ENCODE results near the gene RPL14. TPM values are rescaled to one million over a fixed set of nuclear protein-coding genes. Genes with fewer than 3 reads are reported as not detected.

Gene RPL14
- total and polyA plus RNA-seq, 2 of the 13 experiments (the other 11 are each of a cell fraction or from before 2014, with no cell fraction given) = 502 to 1,291 TPM

- no peak overlapping the region for H3K9ac ChIP-seq (ENCODE audit: insufficient read depth, low read depth, low read length)
- FAIRE-seq (no peak), ATAC-seq (no peak), DNase-seq (ENCODE audit: low spot score) (no peak)
- POLR2A ChIA-PET = interaction anchor here (1.5 kb wide), 1 partner anchor 18 kb away, joined by 4 read pairs; the partner anchor contains the start of gene ZNF619
- H3K4me2 ChIP-seq (ENCODE audit: low read depth, low read length) = no peak overlapping the region
- 40% methylated on average over 2 of the region's 2 CpGs for WGBS (ENCODE audit: low lambda C conversion rate)
- CTCF ChIA-PET (ENCODE audit: low intra/inter-chr PET ratio, low total read pairs) = no interaction called here
- no peaks in the 10 kb centered on the region for H3K36me3 ChIP-seq (replicated peaks in 1 of 2; ENCODE audit: control insufficient read depth in 1 of 2, insufficient read depth in 2 of 2, low read length in 2 of 2)
- intact Hi-C loops (cut with micrococcal nuclease; ENCODE audit: unreplicated experiment) = no loop called here
- no peaks in the 10 kb centered on the region for H4K20me1 ChIP-seq (ENCODE audit: insufficient read depth, low read length)
- H3K27ac ChIP-seq (ENCODE audit: extremely low read length, insufficient read depth, low read length) = no peak overlapping the region
- H3K4me1 ChIP-seq (ENCODE audit: insufficient read depth, low read length) = peaks cover 15% of the 10 kb centered on the region
- no peaks in the 10 kb centered on the region for H3K9me3 ChIP-seq (ENCODE audit: low read length)
- no TSS peak for BruUV-seq (replicated peaks)
- no peaks in the 10 kb centered on the region for H3K27me3 ChIP-seq (ENCODE audit: control insufficient read depth in 1 of 2, insufficient read depth in 2 of 2, low read length in 2 of 2)
- no peak overlapping the region for H3K4me3 ChIP-seq (replicated peaks in 1 of 3; ENCODE audit: insufficient read depth in 1 of 3, low read depth in 2 of 3, low read length in 3 of 3)
- in situ Hi-C loops (cut with HindIII; ENCODE audit: extremely low pct_ligation_motif_present, low pct_unique_long_range_greater_than_20kb) = no loop called here
- H3K79me2 ChIP-seq (ENCODE audit: insufficient read depth, low read length) = no peaks in the 10 kb centered on the region
- no peak overlapping the region for H2AFZ ChIP-seq (ENCODE audit: low read length)
- TF ChIP-seq JUNB (CRISPR knock-in tag; IDR thresholded peaks at IDR 0.05; ENCODE audit: borderline replicate concordance) (no peak), SIX4 (CRISPR knock-in tag; IDR thresholded peaks at IDR 0.05) (no peak), ZNF18 (CRISPR knock-in tag; IDR thresholded peaks at IDR 0.05; ENCODE audit: insufficient replicate concordance) (no peak), ZNF740 (CRISPR knock-in tag; IDR thresholded peaks at IDR 0.05) (no peak), MIXL1 (CRISPR knock-in tag; IDR thresholded peaks at IDR 0.05) (no peak)
Measured at GRCh38 chr3:40494698-40495097, 37.6 kb downstream of the RPL14 start.

GRCh38 chr3:40497288-40497687, 40.1 kb downstream of the RPL14 start:
- ChIA-PET POLR2A (interaction anchor here (0.6 to 2.9 kb wide), 3 partner anchors 8 to 40 kb away, joined by 4 to 19 read pairs (median 5); partner anchors contain the start of genes RPL14, ZNF620 and ZNF621), CTCF (ENCODE audit: low intra/inter-chr PET ratio, low total read pairs) (no interaction called here)
- Histone ChIP-seq H3K4me3 (replicated peaks in 1 of 3; ENCODE audit: insufficient read depth in 1 of 3, low read depth in 2 of 3, low read length in 3 of 3) (no peak overlapping the region), H3K36me3 (replicated peaks in 1 of 2; ENCODE audit: control insufficient read depth in 1 of 2, insufficient read depth in 2 of 2, low read length in 2 of 2) (no peaks in the 10 kb centered on the region), H2AFZ (ENCODE audit: low read length) (no peak overlapping the region), H3K27me3 (ENCODE audit: control insufficient read depth in 1 of 2, insufficient read depth in 2 of 2, low read length in 2 of 2) (no peaks in the 10 kb centered on the region), H3K4me2 (ENCODE audit: low read depth, low read length) (peak overlapping the region; percentile 37), H3K4me1 (ENCODE audit: insufficient read depth, low read length) (peaks cover 15% of the 10 kb centered on the region), H3K9me3 (ENCODE audit: low read length) (no peaks in the 10 kb centered on the region), H3K79me2 (ENCODE audit: insufficient read depth, low read length) (no peaks in the 10 kb centered on the region), H4K20me1 (ENCODE audit: insufficient read depth, low read length) (no peaks in the 10 kb centered on the region), H3K9ac (ENCODE audit: insufficient read depth, low read depth, low read length) (no peak overlapping the region), H3K27ac (ENCODE audit: extremely low read length, insufficient read depth, low read length) (peak overlapping the region; percentile 9)
- intact Hi-C loops (cut with micrococcal nuclease; ENCODE audit: unreplicated experiment) = no loop called here
- DNase-seq (ENCODE audit: low spot score) = peak; percentile 87
- peak; percentile 63 for FAIRE-seq
- in situ Hi-C loops (cut with HindIII; ENCODE audit: extremely low pct_ligation_motif_present, low pct_unique_long_range_greater_than_20kb) = no loop called here
- peak; percentile 99 for ATAC-seq
- WGBS (ENCODE audit: low lambda C conversion rate) = 4% methylated on average over 2 of the region's 2 CpGs
- BruUV-seq (replicated peaks) = no TSS peak
- TF ChIP-seq ZNF12 (CRISPR knock-in tag; IDR thresholded peaks at IDR 0.05) = peak; percentile 85
- no peak for TF ChIP-seq HINFP (CRISPR knock-in tag; IDR thresholded peaks at IDR 0.05; ENCODE audit: low read depth)
- no peak for TF ChIP-seq SNAPC5 (CRISPR knock-in tag; IDR thresholded peaks at IDR 0.05; ENCODE audit: borderline replicate concordance)
- TF ChIP-seq SOX6 (IDR thresholded peaks at IDR 0.05) = no peak
- TF ChIP-seq SOX6 (CRISPR knock-in tag; IDR thresholded peaks at IDR 0.05) = peak; percentile 45
- peak; percentile 24; the same call in 1 of the 2 replicates for TF ChIP-seq HNF4A (CRISPR knock-in tag; IDR thresholded peaks at IDR 0.05)
- TF ChIP-seq TEAD3 (CRISPR knock-in tag; optimal IDR thresholded peaks at IDR 0.05; ENCODE audit: borderline replicate concordance) = peak; percentile 40
- TF ChIP-seq SOX13 (IDR thresholded peaks at IDR 0.05) = no peak
- TF ChIP-seq SOX13 (CRISPR knock-in tag; conservative IDR thresholded peaks at IDR 0.05 in 1 of 2, IDR thresholded peaks at IDR 0.05 in 1 of 2) = peak in 1 of 2 experiments; percentile 63; a peak in 2 of 4 replicates
- TF ChIP-seq ZNF781 (CRISPR knock-in tag; IDR thresholded peaks at IDR 0.05; ENCODE audit: borderline replicate concordance, not compliant biosample characterization) = no peak
- TF ChIP-seq ZNF776 (CRISPR knock-in tag; IDR thresholded peaks at IDR 0.05) = no peak
- TF ChIP-seq ZNF3 (CRISPR knock-in tag; IDR thresholded peaks at IDR 0.05) = no peak
